Fibroblast of skin of right quadriceps (primary cell): ENCODE measurements around the gene HSPA1A.

Experiments used
- DNase-seq: peaks from one replicate; pipeline ENCODE4 v3.0.0-alpha.2; 2013

Gene HSPA1A

GRCh38 chr6:31815025-31815838, at the start of gene HSPA1A, which contains the start of gene HSPA1L:
HSPA1A (plus strand) TSS chr6:31815543; CDS start chr6:31815757, 214 bp downstream.
HSPA1L (minus strand) TSS chr6:31815283; CDS start chr6:31811972, 3,311 bp downstream.
- DNase-seq: peak; percentile 98

- DNase-seq: no peak
Observed at GRCh38 chr6:31765559-31765909, 49.8 kb upstream of the HSPA1A start.

GRCh38 chr6:31765910-31766794, 49.2 kb upstream of the HSPA1A start:
- no peak for DNase-seq

GRCh38 chr6:31767096-31767645, 48.2 kb upstream of the HSPA1A start:
- DNase-seq: no peak

DNA sequence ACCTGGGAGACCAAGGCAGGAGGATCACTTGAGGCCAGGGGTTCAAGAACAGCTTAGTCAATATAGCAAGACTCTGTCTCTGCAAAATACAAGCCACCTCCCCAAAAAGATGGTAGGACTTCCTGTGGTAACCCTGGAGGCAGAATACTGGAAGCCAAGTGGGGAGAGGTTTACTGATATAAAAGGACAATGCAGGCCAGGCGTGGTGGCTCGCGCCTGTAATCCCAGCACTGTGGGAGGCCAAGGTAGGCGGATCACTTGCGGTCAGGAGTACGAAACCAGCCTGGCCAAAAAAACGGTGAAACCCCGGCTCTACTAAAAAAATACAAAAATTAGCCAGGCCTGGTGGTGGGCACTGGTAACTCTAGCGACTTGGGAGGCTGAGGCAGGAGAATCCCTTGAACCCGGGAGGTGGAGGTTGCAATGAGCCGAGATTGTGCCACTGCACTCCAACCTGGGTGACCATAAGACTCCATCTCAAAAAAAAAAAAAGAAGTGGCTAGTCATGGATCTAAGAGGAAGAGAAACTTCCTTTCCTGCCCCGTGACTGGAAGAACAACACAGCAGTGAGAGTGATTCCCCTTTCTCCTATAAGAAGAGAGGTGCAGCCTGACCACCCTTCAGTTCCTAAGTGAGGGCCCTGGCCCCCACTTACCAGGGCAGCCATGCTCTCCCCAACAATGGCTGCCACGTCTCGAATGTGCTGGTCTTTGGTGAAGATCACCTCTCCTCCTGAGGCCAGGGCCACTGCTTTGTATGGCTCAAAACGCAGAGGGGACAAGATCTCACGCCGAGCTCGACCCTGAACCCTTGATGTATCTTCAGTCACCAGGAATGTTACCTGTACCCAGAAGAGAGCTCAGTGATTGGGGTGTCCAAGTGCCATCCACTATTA, 46.7 kb upstream of the HSPA1A start:
- no peak for DNase-seq

GRCh38 chr6:31769684-31770371, 45.5 kb upstream of the HSPA1A start:
- DNase-seq: peak; percentile 33

DNA sequence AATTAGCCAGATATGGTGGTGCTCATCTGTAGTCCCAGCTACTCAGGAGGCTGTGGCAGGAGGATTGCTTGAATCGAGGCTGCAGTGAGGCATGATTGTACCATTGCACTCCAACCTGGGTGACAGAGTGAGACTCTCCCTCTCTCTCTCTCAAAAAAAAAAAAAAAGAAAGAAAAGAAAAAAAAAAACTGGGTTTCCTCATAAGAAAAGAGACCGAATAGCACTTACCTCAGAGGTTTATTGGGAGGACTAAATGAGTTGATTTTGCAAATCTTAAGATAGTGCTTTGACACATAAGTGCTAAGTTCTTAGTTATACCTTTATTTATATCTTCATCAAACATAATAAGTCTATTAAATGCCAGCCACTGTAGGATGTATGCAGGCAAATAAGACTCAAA, 44.5 kb upstream of the HSPA1A start:
- no peak for DNase-seq

GRCh38 chr6:31771992-31772358, 43.4 kb upstream of the HSPA1A start:
- peak; percentile 45 for DNase-seq

DNA sequence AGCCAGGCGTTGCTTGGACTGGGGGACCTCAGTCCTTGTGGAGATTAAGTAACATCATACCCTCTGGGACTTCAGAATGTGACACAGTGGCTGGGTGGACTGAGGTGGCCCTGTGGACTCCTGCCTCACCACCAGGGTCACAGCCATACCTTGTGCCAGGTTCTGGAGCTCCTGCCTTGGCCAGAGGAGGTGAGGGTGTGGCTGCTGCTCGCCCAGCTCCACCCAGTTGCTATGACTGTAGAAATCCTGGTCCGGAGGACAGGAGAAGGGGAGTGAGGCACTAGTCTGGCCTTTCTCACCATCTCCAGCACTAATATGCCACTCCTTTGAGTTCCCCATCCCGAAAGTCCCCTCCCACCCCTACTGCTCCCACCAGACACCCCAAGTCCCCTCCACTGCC, 40.2 kb upstream of the HSPA1A start:
- no peak for DNase-seq

DNA sequence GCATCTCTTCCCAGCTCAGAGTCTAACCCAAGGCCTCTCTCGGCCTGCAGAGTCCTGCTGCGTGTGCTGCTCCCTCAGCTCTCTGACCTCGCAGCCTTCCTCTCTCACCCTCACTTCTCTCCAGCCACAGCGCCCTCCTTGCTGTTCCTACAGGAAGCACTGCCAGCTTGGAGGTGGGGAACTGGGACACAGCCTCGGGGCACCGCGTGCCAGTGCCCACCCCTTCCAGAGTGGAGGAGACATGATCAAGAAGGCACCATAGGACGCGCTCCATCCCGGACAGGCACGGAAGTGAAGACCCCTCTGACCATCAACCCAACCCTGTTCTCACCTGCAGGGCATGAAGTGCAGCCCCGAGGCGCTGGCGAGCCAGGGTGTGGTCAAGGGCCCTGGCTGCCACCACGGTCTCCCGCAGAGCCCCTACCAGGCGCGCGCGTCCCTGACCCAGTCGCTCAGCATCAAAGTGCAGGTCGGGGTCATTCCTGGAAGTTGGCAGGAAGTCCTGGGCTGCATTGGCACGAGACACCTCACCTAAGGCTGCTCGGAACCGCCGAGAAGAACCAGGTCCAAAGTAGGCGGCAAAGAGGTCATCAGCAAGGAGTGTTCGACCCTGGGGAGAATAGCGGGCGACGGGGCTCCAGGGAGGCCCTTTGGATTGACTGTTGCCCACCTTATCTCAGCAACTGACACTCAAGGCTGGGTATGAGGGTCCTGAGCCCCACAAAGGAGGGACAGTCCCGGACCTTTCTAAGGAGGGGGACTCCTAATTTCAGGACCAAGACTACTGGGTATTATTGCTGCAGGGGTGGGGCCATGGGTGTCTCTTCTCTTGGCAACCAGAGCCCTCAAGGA, 39.5 kb upstream of the HSPA1A start:
- DNase-seq: no peak

DNA sequence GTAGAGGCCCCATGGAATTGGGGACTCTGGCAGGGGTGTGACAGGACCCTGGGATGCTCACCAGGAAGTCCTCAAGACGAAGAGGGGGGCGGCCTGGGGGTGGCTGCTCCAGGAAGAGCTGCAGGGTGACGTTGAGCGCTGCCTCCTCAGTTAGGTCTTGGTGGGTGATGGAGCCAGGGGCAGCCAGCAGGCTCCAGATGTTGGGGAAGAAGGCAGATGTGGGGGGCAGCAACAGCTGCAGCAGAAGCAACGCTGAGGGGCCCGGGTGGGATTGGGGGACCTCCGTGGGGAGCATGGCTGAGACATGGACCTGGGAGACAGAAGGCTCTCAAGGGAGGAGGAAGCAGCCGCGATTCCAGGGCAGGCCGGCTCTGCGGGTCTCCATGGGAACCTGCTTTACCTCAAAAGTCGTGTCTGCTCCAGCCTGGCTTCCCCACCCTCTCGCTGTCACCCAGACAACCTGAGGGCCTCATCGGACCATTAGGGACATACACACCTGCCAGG, 38.8 kb upstream of the HSPA1A start:
- DNase-seq: no peak

- DNase-seq: peak; percentile 69
Observed at GRCh38 chr6:31776989-31777666, 38.2 kb upstream of the HSPA1A start, which contains the start of gene VWA7. VWA7 (minus strand) TSS chr6:31777328; CDS start chr6:31776779, 549 bp downstream.

- DNase-seq: no peak
Observed at GRCh38 chr6:31777667-31778050, 37.7 kb upstream of the HSPA1A start.

DNA sequence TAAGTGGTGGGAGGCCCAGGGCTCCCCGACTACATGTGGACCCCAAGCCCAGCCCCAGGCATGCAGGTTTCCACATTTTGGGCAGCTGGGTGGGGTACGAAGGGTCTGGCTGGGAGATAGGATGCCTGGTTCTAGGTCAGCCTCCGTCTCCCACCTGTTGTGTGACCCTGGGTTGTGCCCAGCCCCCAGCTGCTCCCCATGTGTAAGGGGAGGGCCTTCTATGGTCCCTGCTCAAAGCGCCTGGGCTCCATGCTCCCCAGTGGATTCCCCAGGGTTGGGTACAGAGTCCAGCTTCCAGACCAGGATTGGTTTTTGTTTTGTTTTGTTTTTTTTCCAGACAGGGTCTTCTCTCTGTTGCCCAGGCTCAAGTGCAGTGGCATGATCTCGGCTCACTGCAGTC, 37.1 kb upstream of the HSPA1A start:
- no peak for DNase-seq

DNA sequence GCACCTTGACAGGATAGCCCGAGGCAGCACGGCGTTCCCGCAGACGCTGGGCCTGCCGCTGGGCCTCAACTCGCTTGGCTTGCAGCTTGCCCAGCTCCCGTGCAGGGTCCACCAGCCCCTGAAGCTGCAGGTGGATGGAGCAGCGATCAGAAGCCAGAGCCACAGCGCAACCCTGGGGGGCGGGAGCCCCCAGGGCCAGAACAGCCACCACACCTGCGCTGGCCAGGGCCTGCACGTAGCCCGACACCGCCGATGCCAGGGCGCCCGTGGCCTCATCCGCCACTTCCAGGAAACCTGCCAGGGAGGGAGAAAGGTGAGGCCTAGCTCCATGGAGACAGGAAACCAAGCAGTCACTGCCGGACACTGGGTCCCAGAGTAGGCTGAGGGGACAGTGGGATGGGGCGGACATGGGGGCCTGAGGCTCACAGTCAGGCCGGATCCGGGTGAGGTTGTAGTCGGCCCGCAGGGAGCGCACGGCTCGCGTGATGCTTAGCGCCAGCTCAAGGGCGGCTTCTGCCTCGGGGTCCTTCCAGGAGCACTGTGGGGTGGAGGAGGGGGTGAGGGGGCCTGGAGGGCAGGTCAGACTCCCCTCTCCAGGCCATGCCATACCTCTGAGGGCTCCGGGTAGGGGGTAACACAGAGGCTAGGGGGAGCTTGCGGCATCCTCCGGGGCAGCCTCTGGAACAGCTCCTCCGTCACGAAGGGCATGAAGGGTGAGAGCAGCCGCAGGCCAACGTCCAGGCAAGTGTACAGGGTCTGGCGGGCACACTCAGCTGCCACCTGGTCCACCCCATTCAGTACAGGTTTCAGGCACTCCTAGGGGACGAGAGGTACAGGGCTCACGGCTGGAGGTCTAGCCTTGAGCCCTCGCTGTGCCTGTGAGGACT, 36.1 kb upstream of the HSPA1A start:
- DNase-seq: no peak

GRCh38 chr6:31779908-31780307, 35.4 kb upstream of the HSPA1A start:
- no peak for DNase-seq

DNA sequence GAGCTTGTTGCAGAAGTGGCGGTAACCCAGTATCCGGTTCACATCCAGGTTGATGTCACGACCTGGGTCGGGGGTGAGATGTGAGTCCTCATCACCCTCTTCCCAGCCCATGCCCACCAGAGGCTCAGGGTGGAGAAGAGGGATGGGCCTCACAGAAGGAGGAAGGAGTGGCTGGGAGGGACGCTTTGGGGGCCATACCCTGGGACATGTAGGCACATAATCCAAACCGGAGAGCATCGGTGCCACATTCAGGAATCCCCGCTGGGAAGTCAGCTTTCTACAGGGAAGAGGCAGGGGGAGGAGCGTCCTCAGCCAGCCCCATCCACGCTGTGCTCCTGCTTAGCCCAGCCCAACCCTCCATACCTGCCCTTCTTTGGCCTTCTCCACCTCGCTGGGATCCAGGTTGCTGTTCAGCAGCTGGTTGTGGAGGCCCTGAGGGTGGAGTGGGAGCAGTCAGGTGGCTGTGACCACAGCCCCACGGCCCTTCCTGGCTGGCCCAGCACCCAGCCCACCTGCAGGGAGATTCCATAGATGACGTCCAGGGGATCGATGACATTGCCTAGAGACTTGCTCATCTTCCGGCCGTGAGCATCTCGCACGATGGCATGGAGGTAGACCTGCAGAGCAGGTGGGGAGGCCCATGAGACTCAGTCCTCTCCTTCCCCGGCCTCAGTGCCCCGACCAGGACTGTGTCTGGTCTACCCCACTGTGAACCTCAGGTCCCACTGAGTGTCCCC, 34.7 kb upstream of the HSPA1A start:
- no peak for DNase-seq
